ENCODE data around the gene PPP6R3. TPM values are rescaled to one million over a fixed set of nuclear protein-coding genes. Genes with fewer than 3 reads are reported as not detected.

The PPP6R3 gene
- total RNA-seq (2014; rRNA removed; shearing (Covaris generic)): 130 and 143 TPM in 2 replicates

- no peaks in the 10 kb centered on the region for H3K9me3 ChIP-seq (replicated peaks)
- peak within 1 kb of the TSS; percentile 100 for H3K4me3 ChIP-seq
- DNase-seq: peak in 1 of 2 experiments; percentile 44
- no peaks in the 10 kb centered on the region; the same call in 1 of the 2 replicates for H3K4me1 ChIP-seq
- peak within 1 kb of the TSS; percentile 76 for H3K27ac ChIP-seq
- H3K27me3 ChIP-seq: no peaks in the 10 kb centered on the region
- H3K36me3 ChIP-seq: peaks cover 17% of the 10 kb centered on the region
Measured at GRCh38 chr11:68460741-68461574, at the start of gene PPP6R3. PPP6R3 (plus strand) TSS chr11:68460752; CDS start chr11:68537665, 76,913 bp downstream.

GRCh38 chr11:68411501-68411991, 49.0 kb upstream of the PPP6R3 start:
- Histone ChIP-seq H3K4me3 (no peak overlapping the region), H3K4me1 (peaks cover 26% of the 10 kb centered on the region), H3K27me3 (no peaks in the 10 kb centered on the region), H3K9me3 (replicated peaks) (no peaks in the 10 kb centered on the region), H3K36me3 (peaks cover 66% of the 10 kb centered on the region), H3K27ac (peak overlapping the region; percentile 73)
- DNase-seq: peak; percentile 86 to 91

DNA sequence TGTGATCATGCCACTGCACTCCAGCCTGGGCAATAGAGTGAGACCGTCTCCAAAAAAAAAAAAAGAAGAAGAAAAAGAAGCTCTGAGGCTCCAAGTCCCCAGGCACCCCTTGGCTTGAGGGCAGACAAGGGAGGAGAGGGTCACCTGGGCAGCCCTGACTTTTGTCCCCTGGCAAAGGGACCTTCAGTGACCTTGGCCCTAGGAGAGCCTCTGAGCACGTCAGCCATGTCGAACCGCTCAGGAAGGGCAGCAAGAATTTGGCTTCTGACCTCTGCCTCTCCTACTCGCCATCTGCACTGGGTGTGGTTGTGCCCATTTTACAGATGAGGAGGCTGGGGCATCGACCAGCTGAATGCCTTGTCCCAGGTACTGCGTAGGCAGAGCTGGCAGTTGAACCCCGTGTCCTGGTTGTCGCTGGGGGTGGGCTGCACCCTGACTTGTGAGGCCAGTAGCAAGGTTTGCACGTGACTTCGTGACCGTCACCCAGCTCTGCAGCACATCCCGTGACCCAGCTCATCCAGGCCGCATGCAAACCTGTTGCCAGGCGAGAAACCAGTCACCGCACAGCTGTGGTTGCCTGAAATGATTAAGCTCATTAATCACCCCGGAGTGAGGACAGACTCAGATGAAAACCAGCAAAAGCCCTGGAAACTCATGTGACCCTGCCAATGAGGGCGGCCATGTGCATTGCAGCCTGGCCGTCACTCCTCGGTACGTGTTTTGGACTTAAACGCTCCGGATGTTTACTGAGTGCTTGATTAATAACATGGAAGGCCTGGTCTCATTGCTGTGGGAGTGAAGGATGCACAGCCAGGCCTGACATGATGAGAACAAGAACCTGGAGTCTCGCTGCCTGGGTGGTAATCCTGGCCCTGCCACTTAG, 47.7 kb upstream of the PPP6R3 start:
- DNase-seq: no peak
- no peak overlapping the region; the same call in 1 of the 2 replicates for H3K27ac ChIP-seq
- no peaks in the 10 kb centered on the region for H3K27me3 ChIP-seq
- H3K9me3 ChIP-seq (replicated peaks): no peaks in the 10 kb centered on the region
- H3K4me3 ChIP-seq: no peak overlapping the region
- H3K4me1 ChIP-seq: peaks cover 26% of the 10 kb centered on the region
- H3K36me3 ChIP-seq: peaks cover 69% of the 10 kb centered on the region

DNA sequence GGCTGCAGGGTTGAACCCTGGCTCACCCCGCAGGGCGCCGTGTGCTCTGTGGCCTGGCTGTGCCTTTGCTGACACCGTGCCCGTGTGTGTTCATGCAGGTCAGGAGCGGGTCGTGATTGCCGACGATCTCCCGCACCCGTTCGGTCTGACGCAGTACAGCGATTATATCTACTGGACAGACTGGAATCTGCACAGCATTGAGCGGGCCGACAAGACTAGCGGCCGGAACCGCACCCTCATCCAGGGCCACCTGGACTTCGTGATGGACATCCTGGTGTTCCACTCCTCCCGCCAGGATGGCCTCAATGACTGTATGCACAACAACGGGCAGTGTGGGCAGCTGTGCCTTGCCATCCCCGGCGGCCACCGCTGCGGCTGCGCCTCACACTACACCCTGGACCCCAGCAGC, 47.0 kb upstream of the PPP6R3 start:
- H3K4me3 ChIP-seq: no peak overlapping the region
- H3K4me1 ChIP-seq: peaks cover 26% of the 10 kb centered on the region
- H3K27ac ChIP-seq: no peak overlapping the region
- no peak for DNase-seq
- no peaks in the 10 kb centered on the region for H3K27me3 ChIP-seq
- H3K36me3 ChIP-seq: peaks cover 67% of the 10 kb centered on the region
- no peaks in the 10 kb centered on the region for H3K9me3 ChIP-seq (replicated peaks)

DNA sequence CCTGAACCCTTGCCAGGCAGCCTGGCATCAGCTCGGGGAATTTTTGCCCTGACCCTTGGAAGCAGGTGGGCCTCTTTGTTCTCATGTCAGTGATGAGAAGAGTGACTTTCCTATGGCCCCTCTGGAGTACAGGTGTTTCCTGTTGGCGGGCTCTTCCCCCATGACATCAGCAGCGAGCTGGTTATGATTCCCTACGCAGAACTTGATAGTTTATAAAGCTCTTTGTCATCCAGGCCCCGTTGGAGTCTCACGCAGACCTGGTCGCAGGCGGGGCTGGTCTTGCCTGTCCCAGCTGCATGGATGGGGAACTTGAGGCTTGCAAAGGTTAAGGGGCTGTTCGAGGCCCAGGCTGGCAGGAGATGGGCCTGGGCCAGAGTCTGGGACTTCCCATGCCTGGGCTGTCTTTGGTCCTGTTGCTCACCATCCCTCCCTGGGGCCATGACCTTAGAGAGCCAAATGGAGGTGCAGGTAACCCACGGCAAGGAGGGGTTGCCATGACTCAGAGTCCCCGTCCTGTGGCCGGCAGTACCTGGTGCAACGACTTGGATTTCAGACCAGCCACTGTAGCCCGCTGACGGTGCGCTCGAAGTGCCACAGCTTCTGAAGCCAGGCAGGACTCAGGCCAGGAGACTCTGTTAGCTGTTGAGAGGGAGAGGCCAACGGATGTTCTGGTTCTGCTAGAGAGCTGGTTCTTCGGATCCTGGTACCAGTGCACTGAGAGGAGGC, 45.9 kb upstream of the PPP6R3 start:
- no peak overlapping the region for H3K27ac ChIP-seq
- H3K9me3 ChIP-seq (replicated peaks): no peaks in the 10 kb centered on the region
- H3K36me3 ChIP-seq: peaks cover 71% of the 10 kb centered on the region
- H3K4me1 ChIP-seq: peaks cover 26% of the 10 kb centered on the region
- no peak for DNase-seq
- no peak overlapping the region for H3K4me3 ChIP-seq
- H3K27me3 ChIP-seq: no peaks in the 10 kb centered on the region

DNA sequence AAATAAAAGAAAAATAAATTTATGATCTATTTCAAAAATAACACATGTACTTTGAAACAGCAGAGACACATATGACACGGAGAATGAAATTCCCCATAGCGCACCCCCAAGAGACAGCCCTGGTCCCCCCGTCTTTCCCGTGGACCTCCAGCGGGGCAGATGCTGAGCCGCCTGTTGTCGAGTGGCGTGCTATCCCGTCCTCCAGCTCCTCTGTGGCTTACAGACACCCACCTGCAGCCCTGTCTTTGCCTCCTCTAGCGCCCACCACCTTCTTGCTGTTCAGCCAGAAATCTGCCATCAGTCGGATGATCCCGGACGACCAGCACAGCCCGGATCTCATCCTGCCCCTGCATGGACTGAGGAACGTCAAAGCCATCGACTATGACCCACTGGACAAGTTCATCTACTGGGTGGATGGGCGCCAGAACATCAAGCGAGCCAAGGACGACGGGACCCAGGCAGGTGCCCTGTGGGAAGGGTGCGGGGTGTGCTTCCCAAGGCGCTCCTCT, 44.4 kb upstream of the PPP6R3 start:
- no peak overlapping the region for H3K27ac ChIP-seq
- DNase-seq: no peak

GRCh38 chr11:68418648-68419047, 41.9 kb upstream of the PPP6R3 start:
- Histone ChIP-seq H3K9me3 (replicated peaks) (no peaks in the 10 kb centered on the region), H3K4me1 (peaks cover 5% of the 10 kb centered on the region; the same call in 1 of the 2 replicates), H3K27ac (no peak overlapping the region), H3K4me3 (no peak overlapping the region), H3K36me3 (peaks cover 48% of the 10 kb centered on the region), H3K27me3 (no peaks in the 10 kb centered on the region)
- DNase-seq: no peak

More for the DNA sequence above, 44.4 kb upstream of the PPP6R3 start:
- no peak overlapping the region for H3K4me3 ChIP-seq
- H3K36me3 ChIP-seq: peaks cover 63% of the 10 kb centered on the region
- no peaks in the 10 kb centered on the region for H3K27me3 ChIP-seq
- H3K9me3 ChIP-seq (replicated peaks): no peaks in the 10 kb centered on the region
- H3K4me1 ChIP-seq: peaks cover 19% of the 10 kb centered on the region

DNA sequence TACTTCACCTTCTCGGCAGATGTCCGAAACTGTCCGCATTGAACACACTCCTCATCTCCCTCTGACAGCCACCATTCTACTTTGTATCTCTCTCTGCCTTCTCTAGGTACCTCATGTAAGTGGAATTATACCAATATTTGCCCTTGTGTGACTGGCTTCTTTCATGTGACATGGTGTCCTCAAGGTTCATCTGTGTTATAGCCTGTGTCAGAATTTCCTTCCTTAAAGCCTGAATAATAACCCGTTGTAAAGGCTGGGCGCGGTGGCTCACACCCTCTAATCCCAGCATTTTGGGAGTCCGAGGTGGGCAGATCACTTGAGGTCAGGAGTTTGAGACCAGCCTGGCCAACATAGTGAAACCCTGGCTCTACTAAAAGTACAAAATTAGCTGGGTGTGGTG, 40.4 kb upstream of the PPP6R3 start:
- Histone ChIP-seq H3K36me3 (peaks cover 46% of the 10 kb centered on the region), H3K4me3 (no peak overlapping the region), H3K9me3 (replicated peaks) (no peaks in the 10 kb centered on the region), H3K27ac (no peak overlapping the region), H3K4me1 (peaks cover 5% of the 10 kb centered on the region; the same call in 1 of the 2 replicates), H3K27me3 (no peaks in the 10 kb centered on the region)
- no peak for DNase-seq

DNA sequence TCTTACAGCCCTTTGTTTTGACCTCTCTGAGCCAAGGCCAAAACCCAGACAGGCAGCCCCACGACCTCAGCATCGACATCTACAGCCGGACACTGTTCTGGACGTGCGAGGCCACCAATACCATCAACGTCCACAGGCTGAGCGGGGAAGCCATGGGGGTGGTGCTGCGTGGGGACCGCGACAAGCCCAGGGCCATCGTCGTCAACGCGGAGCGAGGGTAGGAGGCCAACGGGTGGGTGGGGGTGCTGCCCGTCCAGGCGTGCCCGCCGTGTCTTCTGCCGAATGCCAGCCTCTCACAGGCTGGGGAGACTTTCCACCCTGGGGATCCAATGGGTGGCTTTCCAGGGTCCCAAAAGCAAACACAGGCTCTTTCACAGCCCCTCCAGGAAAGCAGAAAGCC, 37.1 kb upstream of the PPP6R3 start:
- H3K9me3 ChIP-seq (replicated peaks): no peaks in the 10 kb centered on the region
- no peak overlapping the region for H3K27ac ChIP-seq
- H3K36me3 ChIP-seq: peaks cover 63% of the 10 kb centered on the region
- peaks cover 5% of the 10 kb centered on the region; the same call in 1 of the 2 replicates for H3K4me1 ChIP-seq
- no peak for DNase-seq
- no peaks in the 10 kb centered on the region for H3K27me3 ChIP-seq
- no peak overlapping the region for H3K4me3 ChIP-seq

DNA sequence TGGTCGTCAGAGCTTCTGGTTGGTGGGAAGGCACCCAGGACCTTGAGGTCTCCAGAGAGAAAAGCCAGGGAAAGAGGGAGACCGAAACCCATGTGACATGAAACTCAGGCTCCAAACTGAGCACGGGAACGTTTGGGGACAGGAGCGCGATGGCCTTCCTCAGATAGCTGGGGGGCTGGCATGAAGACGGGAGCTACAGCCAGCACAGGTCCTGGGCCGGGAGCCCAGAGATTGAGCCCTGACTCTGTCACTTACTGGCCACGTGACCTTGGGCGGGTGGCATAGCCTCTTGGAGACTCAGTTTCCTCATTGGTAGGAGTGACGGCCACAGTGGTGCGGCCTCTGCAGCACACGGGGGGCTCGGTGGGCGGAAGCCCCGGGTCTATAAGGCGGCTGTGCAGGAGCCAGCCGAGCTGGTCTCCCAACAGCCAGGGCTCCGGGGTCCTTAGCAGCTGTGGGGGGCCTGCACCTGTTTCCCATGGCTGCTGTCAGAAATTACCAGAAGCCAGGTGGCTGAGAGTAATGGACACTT, 36.4 kb upstream of the PPP6R3 start:
- Histone ChIP-seq H3K4me3 (no peak overlapping the region), H3K36me3 (peaks cover 61% of the 10 kb centered on the region), H3K9me3 (replicated peaks) (no peaks in the 10 kb centered on the region), H3K4me1 (peaks cover 5% of the 10 kb centered on the region; the same call in 1 of the 2 replicates), H3K27ac (no peak overlapping the region), H3K27me3 (no peaks in the 10 kb centered on the region)
- DNase-seq: no peak

GRCh38 chr11:68424981-68425865, 35.3 kb upstream of the PPP6R3 start:
- peaks cover 5% of the 10 kb centered on the region; the same call in 1 of the 2 replicates for H3K4me1 ChIP-seq
- peaks cover 65% of the 10 kb centered on the region for H3K36me3 ChIP-seq
- no peaks in the 10 kb centered on the region for H3K27me3 ChIP-seq
- H3K27ac ChIP-seq: no peak overlapping the region
- H3K9me3 ChIP-seq (replicated peaks): no peaks in the 10 kb centered on the region
- no peak for DNase-seq
- no peak overlapping the region for H3K4me3 ChIP-seq

GRCh38 chr11:68425866-68426380, 34.6 kb upstream of the PPP6R3 start:
- peaks cover 71% of the 10 kb centered on the region for H3K36me3 ChIP-seq
- H3K27ac ChIP-seq: no peak overlapping the region
- H3K4me1 ChIP-seq: peaks cover 5% of the 10 kb centered on the region; the same call in 1 of the 2 replicates
- no peak overlapping the region for H3K4me3 ChIP-seq
- no peak for DNase-seq
- H3K27me3 ChIP-seq: no peaks in the 10 kb centered on the region
- H3K9me3 ChIP-seq (replicated peaks): no peaks in the 10 kb centered on the region

- peaks cover 8% of the 10 kb centered on the region; the same call in 1 of the 2 replicates for H3K4me1 ChIP-seq
- peaks cover 84% of the 10 kb centered on the region for H3K36me3 ChIP-seq
- no peak for DNase-seq
- no peak overlapping the region for H3K27ac ChIP-seq
- H3K4me3 ChIP-seq: no peak overlapping the region
- H3K27me3 ChIP-seq: no peaks in the 10 kb centered on the region
- no peaks in the 10 kb centered on the region for H3K9me3 ChIP-seq (replicated peaks)
Measured at GRCh38 chr11:68429661-68430060, 30.9 kb upstream of the PPP6R3 start.

Data from SJCRH30 (cell line).